Lower leg skin (tissue), 3 donors: Measurements from ENCODE around the gene FAM131C.

ENCODE experiments used
- POLR2A ChIP-seq, 2 donors: fragments of 450-650 bp; IDR thresholded peaks; one replicate each; pipeline ENCODE4 v1.6.1; 2016 to 2017; ENCODE audit warnings: antibody characterized with exemption in 2 of 2, mild to moderate bottlenecking in 1 of 2, moderate library complexity in 1 of 2
- TF ChIP-seq, protein P1 (sequence below), 3 donors: fragments of 450-650 bp; IDR thresholded peaks; one replicate each; pipeline ENCODE4 v1.5.1; 2016; ENCODE audit warnings: antibody characterized with exemption in 3 of 3, mild to moderate bottlenecking in 3 of 3, moderate library complexity in 2 of 3

DNA sequence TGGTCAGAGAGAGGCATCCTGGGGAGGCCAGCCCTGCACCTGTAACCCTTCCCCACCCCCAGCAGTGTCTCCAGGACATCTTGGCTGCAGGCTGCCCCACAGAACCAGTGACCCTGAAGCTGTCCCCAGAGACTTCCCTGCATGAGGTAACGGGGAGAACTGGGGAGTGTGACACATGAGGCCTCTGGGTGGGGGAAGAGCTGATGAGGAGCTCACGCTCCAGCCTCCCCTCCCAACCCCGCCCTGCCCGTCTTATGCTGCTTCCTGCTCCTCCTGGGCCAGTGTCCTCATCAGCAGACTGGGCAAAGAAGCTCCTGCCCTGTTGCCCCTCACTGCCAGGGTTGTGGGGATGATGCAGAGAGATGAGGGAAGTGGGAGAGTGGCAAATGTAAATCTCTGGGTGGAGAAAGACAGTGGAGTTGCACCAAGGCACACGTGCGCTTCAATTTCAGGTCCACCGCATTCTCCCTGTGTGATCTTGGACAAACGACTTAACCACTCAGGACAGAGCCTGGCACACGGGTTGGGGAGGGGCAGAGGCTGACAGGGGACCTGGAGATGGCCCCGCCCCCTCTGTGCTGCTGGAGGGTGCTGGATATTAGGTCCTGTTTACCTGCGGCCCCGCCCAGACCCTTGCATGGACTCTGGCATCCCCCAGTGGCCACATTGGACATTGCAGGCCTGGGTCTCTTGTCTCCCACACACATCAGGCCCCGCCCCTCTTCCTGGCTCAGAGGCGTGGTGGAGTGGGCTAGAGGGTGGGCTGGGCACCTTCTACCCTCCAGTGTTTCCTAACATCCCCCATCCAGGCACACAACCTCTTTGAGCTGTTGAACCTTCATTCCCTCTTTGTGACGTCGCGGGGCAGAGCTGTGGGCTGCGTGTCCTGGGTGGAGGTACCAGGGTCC, 17.6 kb downstream of the FAM131C start:
- TF ChIP-seq, protein P1, sequence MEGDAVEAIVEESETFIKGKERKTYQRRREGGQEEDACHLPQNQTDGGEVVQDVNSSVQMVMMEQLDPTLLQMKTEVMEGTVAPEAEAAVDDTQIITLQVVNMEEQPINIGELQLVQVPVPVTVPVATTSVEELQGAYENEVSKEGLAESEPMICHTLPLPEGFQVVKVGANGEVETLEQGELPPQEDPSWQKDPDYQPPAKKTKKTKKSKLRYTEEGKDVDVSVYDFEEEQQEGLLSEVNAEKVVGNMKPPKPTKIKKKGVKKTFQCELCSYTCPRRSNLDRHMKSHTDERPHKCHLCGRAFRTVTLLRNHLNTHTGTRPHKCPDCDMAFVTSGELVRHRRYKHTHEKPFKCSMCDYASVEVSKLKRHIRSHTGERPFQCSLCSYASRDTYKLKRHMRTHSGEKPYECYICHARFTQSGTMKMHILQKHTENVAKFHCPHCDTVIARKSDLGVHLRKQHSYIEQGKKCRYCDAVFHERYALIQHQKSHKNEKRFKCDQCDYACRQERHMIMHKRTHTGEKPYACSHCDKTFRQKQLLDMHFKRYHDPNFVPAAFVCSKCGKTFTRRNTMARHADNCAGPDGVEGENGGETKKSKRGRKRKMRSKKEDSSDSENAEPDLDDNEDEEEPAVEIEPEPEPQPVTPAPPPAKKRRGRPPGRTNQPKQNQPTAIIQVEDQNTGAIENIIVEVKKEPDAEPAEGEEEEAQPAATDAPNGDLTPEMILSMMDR (IDR thresholded peaks at IDR 0.05): peak in 1 of 3 donors; percentile 75
- TF ChIP-seq POLR2A (IDR thresholded peaks at IDR 0.05): no peak
